ENCODE data around the gene NOC4L. TPM values are rescaled to one million over a fixed set of nuclear protein-coding genes. Genes with fewer than 3 reads are reported as not detected.

The NOC4L gene
- polyA plus RNA-seq, 3 donors = 7.3 to 18.0 (median 17.9) TPM

DNA sequence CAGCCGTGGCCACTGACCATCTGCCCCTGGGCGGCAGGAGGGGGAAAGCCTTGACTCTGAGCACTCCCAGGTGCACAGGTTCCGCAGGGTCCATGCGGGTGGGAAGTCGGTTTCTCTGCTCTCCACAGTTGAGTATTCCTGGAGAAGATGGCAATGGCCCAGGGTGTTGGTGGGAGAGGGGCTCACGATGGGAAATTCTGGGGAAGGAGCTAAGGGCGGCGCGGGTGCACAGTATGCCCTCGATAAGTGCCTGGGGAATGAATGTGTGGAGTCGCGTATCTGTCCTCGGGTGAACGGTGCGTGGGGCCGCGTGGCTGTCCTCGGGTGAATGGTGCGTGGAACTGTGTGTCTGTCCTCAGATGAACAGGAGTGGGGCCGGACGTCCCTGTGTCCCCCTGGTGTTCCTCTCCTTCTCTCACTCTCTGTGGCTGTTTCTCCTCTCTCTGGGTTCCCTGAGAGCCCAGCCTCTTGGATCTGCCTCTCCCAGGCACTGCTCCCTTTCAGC lies 38.0 kb downstream of the NOC4L start:
- Histone ChIP-seq H4K20me1 (ENCODE audit: insufficient read depth, low read length) (no peaks in the 10 kb centered on the region), H3K36me3 (replicated peaks in 1 of 2; ENCODE audit: control insufficient read depth in 1 of 2, insufficient read depth in 2 of 2, low read length in 2 of 2) (no peaks in the 10 kb centered on the region), H3K9ac (ENCODE audit: insufficient read depth, low read length, poor library complexity, severe bottlenecking) (no peak overlapping the region), H3K27ac (ENCODE audit: low read depth in 1 of 2, low read length in 2 of 2) (no peak overlapping the region), H3K4me2 (replicated peaks; ENCODE audit: extremely low read depth, low read length, poor library complexity, severe bottlenecking) (no peak overlapping the region), H2AFZ (ENCODE audit: insufficient read depth, low read depth, low read length, poor library complexity, severe bottlenecking) (no peak overlapping the region), H3K4me1 (ENCODE audit: control insufficient read depth in 1 of 2, insufficient read depth in 2 of 2, low read length in 2 of 2) (peaks cover 24 to 30% of the 10 kb centered on the region in 2 donors), H3K79me2 (ENCODE audit: insufficient read depth, low read length) (no peaks in the 10 kb centered on the region), H3K9me3 (replicated peaks in 1 of 2; ENCODE audit: control insufficient read depth in 1 of 2, insufficient read depth in 1 of 2, low read length in 2 of 2) (no peaks in the 10 kb centered on the region), H3K27me3 (ENCODE audit: control insufficient read depth in 2 of 2, insufficient read depth in 2 of 2, low read length in 2 of 2) (peaks cover 0 to 33% of the 10 kb centered on the region in 2 donors), H3K4me3 (replicated peaks in 1 of 3; ENCODE audit: low read depth in 2 of 3, low read length in 3 of 3) (no peak overlapping the region)
- Mint-ChIP-seq H3K36me3 (peaks cover 0 to 2% of the 10 kb centered on the region in 2 donors), H3K4me3 (no peak overlapping the region), H3K9me3 (peaks cover 0 to 16% (median 5%) of the 10 kb centered on the region in 7 donors), H3K27ac (no peak overlapping the region), H3K4me1 (peaks cover 29% of the 10 kb centered on the region), H3K27me3 (ENCODE audit: low read depth in 3 of 3) (peaks cover 15 to 40% (median 31%) of the 10 kb centered on the region in 3 donors)
- no peak for DNase-seq
- TF ChIP-seq CTCF (IDR thresholded peaks at IDR 0.05) = no peak
- WGBS (ENCODE audit: insufficient coverage) = 92% methylated on average over 19 of the region's 21 CpGs
- intact Hi-C loops (cut with micrococcal nuclease) = no loop called here

DNA sequence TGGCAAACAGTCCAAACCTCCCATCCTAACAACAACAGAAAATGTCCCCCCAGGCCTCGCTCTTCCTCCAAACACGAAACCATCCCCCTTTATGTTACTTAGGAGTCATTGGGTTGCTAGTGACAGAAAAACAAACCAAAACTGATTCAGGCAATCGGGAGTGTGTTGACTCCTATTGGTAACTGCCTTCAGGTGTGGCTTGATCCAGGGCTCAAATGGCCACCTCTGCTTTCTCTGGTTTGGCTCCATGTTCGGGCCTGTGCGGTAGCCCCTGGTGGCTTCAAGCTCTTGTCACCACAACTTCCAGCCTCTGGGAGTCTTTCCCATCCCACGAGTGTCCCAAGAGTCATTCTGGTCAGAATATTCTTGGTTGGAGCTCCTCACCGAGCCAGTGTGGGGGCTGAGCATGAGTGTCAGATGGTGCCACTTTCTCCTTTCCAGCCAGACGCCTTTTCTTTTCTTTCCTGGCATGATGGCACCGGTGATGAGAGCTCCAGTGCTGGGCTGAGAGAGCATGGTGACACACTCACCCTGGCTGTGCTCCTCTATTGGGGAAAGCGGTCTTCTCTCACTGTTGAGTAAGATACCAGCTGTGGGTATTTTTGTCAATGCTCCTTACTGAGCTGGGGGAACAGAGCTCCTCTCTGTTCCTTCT lies 38.6 kb downstream of the NOC4L start:
- intact Hi-C loops (cut with micrococcal nuclease) = no loop called here
- Histone ChIP-seq H3K27me3 (ENCODE audit: control insufficient read depth in 2 of 2, insufficient read depth in 2 of 2, low read length in 2 of 2) (peaks cover 0 to 35% of the 10 kb centered on the region in 2 donors), H3K79me2 (ENCODE audit: insufficient read depth, low read length) (no peaks in the 10 kb centered on the region), H3K9ac (ENCODE audit: insufficient read depth, low read length, poor library complexity, severe bottlenecking) (no peak overlapping the region), H3K36me3 (replicated peaks in 1 of 2; ENCODE audit: control insufficient read depth in 1 of 2, insufficient read depth in 2 of 2, low read length in 2 of 2) (no peaks in the 10 kb centered on the region), H2AFZ (ENCODE audit: insufficient read depth, low read depth, low read length, poor library complexity, severe bottlenecking) (no peak overlapping the region), H3K9me3 (replicated peaks in 1 of 2; ENCODE audit: control insufficient read depth in 1 of 2, insufficient read depth in 1 of 2, low read length in 2 of 2) (no peaks in the 10 kb centered on the region), H3K4me3 (replicated peaks in 1 of 3; ENCODE audit: low read depth in 2 of 3, low read length in 3 of 3) (no peak overlapping the region), H3K4me2 (replicated peaks; ENCODE audit: extremely low read depth, low read length, poor library complexity, severe bottlenecking) (no peak overlapping the region), H4K20me1 (ENCODE audit: insufficient read depth, low read length) (no peaks in the 10 kb centered on the region), H3K27ac (ENCODE audit: low read depth in 1 of 2, low read length in 2 of 2) (no peak overlapping the region), H3K4me1 (ENCODE audit: control insufficient read depth in 1 of 2, insufficient read depth in 2 of 2, low read length in 2 of 2) (peaks cover 24 to 30% of the 10 kb centered on the region in 2 donors)
- H3K4me1 Mint-ChIP-seq = peaks cover 29% of the 10 kb centered on the region
- no peak overlapping the region for H3K4me3 Mint-ChIP-seq
- H3K9me3 Mint-ChIP-seq = peaks cover 0 to 17% (median 8%) of the 10 kb centered on the region in 7 donors
- peaks cover 15 to 45% (median 35%) of the 10 kb centered on the region in 3 donors for H3K27me3 Mint-ChIP-seq (ENCODE audit: low read depth in 3 of 3)
- peaks cover 3 to 4% of the 10 kb centered on the region in 2 donors for H3K36me3 Mint-ChIP-seq
- DNase-seq = no peak
- 92% methylated on average over 7 of the region's 10 CpGs for WGBS (ENCODE audit: insufficient coverage)
- no peak overlapping the region for H3K27ac Mint-ChIP-seq
- no peak for TF ChIP-seq CTCF (IDR thresholded peaks at IDR 0.05)

Data from CD14-positive monocyte (primary cell).